Mesendoderm (in vitro differentiated cells): ENCODE results near the gene CDK5RAP2.

ENCODE experiments used
- DNase-seq: peaks from one replicate; pipeline ENCODE4 v3.0.0; 2013
- H2AK5ac ChIP-seq: 2 replicates; pipeline ENCODE4 v1.6.1; 2013; ENCODE audit warnings: low read length, inconsistent platforms
- H2BK120ac ChIP-seq: 2 replicates; pipeline ENCODE4 v1.6.1; 2013; ENCODE audit warnings: low read depth, mild to moderate bottlenecking, low read length, moderate library complexity, mixed read lengths
- H2BK15ac ChIP-seq: replicated peaks from 2 replicates; pipeline ENCODE4 v1.6.1; 2013; ENCODE audit warnings: low read depth, mild to moderate bottlenecking, moderate library complexity
- H2BK5ac ChIP-seq: 2 replicates; pipeline ENCODE4 v1.6.1; 2013; ENCODE audit warnings: low read length, inconsistent platforms
- H3K18ac ChIP-seq: 2 replicates; pipeline ENCODE4 v1.6.1; 2013; ENCODE audit warnings: mild to moderate bottlenecking, low read length, mixed read lengths
- H3K23ac ChIP-seq: one replicate; pipeline ENCODE4 v1.6.1; 2013; ENCODE audit warnings: low read length
- H3K27ac ChIP-seq: 2 replicates; pipeline ENCODE4 v1.5.1; 2013; ENCODE audit warnings: low read depth, mild to moderate bottlenecking, inconsistent platforms, low read length, moderate library complexity
- H3K27me3 ChIP-seq: 2 replicates; pipeline ENCODE4 v1.6.1; 2013; ENCODE audit warnings: low read length, control low read depth, mild to moderate bottlenecking, inconsistent platforms; ENCODE audit not compliant: insufficient read depth, poor library complexity
- H3K36me3 ChIP-seq: 2 replicates; pipeline ENCODE4 v1.6.1; 2013; ENCODE audit warnings: low read length, inconsistent platforms; ENCODE audit not compliant: control insufficient read depth, insufficient read depth
- H3K4ac ChIP-seq: one replicate; pipeline ENCODE4 v1.6.1; 2013; ENCODE audit warnings: low read depth, mild to moderate bottlenecking, low read length, moderate library complexity
- H3K4me1 ChIP-seq: 2 replicates; pipeline ENCODE4 v1.6.1; 2013; ENCODE audit warnings: low read depth, low read length, inconsistent platforms; ENCODE audit not compliant: control insufficient read depth
- H3K4me2 ChIP-seq: 2 replicates; pipeline ENCODE4 v1.6.1; 2013; ENCODE audit warnings: low read length
- H3K4me3 ChIP-seq: 2 replicates; pipeline ENCODE4 v1.5.1; 2013; ENCODE audit warnings: mild to moderate bottlenecking, low read length
- H3K56ac ChIP-seq: one replicate; pipeline ENCODE4 v1.6.1; 2013; ENCODE audit warnings: low read length
- H3K79me1 ChIP-seq: 2 replicates; pipeline ENCODE4 v1.6.1; 2013; ENCODE audit warnings: low read length, inconsistent platforms
- H3K79me2 ChIP-seq: 2 replicates; pipeline ENCODE4 v1.6.1; 2013; ENCODE audit warnings: mild to moderate bottlenecking, low read length; ENCODE audit not compliant: control insufficient read depth, insufficient read depth
- H3K9ac ChIP-seq: 2 replicates; pipeline ENCODE4 v1.6.1; 2013; ENCODE audit warnings: low read length, inconsistent platforms
- H4K5ac ChIP-seq: one replicate; pipeline ENCODE4 v1.6.1; 2013; ENCODE audit warnings: low read length
- H4K8ac ChIP-seq: one replicate; pipeline ENCODE4 v1.6.1; 2013; ENCODE audit warnings: low read depth, mild to moderate bottlenecking, control low read depth, low read length, moderate library complexity
- WGBS: extraction: QIAGEN DNeasy Blood & Tissue Kit; methylation state at CpG from one replicate; pipeline ENCODE4 v1.1.7; 2013; ENCODE audit warnings: low lambda C conversion rate, missing lambda C conversion rate; ENCODE audit not compliant: insufficient coverage; ENCODE audit errors: extremely low coverage; 5-methylcytosine and 5-hydroxymethylcytosine counted together

Gene CDK5RAP2

DNA sequence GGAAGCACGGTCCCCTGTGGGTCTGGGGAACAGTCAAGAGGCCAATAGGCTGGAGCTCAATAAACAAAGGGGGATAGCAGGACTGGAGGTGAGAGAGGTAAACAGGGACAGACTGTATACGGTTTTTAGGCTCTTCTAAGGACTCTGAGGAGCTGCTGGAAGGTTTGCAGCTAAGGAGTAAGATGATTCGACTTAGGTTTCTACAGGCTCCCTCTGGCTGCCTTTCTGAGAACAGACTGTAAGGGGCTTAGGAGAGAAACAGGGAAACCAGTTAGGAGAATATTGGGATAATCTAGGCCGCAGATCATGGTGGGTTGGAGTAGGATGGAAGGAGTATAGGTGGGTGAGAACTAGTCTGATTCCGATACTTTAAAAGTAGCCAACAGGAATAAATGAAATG lies 10.4 kb downstream of the CDK5RAP2 start:
- no peak overlapping the region for H2BK5ac ChIP-seq
- no peak overlapping the region for H2BK15ac ChIP-seq
- peaks cover 15% of the 10 kb centered on the region for H3K79me2 ChIP-seq
- no peaks in the 10 kb centered on the region for H3K4me1 ChIP-seq
- no peak overlapping the region for H3K4me3 ChIP-seq
- H2BK120ac ChIP-seq = no peak overlapping the region
- no peak overlapping the region for H3K56ac ChIP-seq
- peaks cover 11% of the 10 kb centered on the region for H3K36me3 ChIP-seq
- WGBS = no CpG with 5 or more reads among the region's 5 CpGs
- no peak overlapping the region for H3K4ac ChIP-seq
- H4K8ac ChIP-seq = no peak overlapping the region
- H3K27me3 ChIP-seq = no peaks in the 10 kb centered on the region
- H2AK5ac ChIP-seq = no peak overlapping the region
- no peak overlapping the region for H3K4me2 ChIP-seq
- H3K79me1 ChIP-seq = peaks cover 7% of the 10 kb centered on the region
- H3K18ac ChIP-seq = no peak overlapping the region
- H3K23ac ChIP-seq = no peak overlapping the region
- no peak for DNase-seq
- H3K9ac ChIP-seq = no peak overlapping the region
- no peak overlapping the region for H3K27ac ChIP-seq
- no peak overlapping the region for H4K5ac ChIP-seq

DNA sequence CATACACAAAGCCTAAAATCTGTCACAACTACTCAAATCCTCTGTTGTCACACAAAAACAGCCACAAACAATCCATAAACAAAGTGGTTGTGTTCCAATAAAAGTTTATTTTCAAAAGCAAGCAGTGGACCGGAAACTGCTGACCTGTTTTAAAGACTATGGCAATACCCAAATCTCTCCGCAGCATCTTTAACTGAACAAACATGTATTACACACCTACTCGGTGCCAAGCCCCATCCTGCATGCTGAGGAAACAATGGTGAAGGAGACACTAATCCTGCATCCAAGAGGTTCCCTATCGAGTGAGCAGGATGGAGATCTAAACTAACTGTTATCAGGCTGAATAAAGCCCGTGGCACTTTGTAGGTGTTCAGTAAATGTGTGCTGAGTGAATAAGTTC lies 11.2 kb downstream of the CDK5RAP2 start:
- H3K9ac ChIP-seq = no peak overlapping the region
- no peak overlapping the region for H3K18ac ChIP-seq
- H3K4me3 ChIP-seq = no peak overlapping the region
- no peak for DNase-seq
- H3K79me1 ChIP-seq = peaks cover 5% of the 10 kb centered on the region
- peaks cover 9% of the 10 kb centered on the region for H3K79me2 ChIP-seq
- no peaks in the 10 kb centered on the region for H3K27me3 ChIP-seq
- no peaks in the 10 kb centered on the region for H3K4me1 ChIP-seq
- no peak overlapping the region for H3K4ac ChIP-seq
- H3K23ac ChIP-seq = no peak overlapping the region
- H2BK120ac ChIP-seq = no peak overlapping the region
- H2BK15ac ChIP-seq = no peak overlapping the region
- no CpG with 5 or more reads among the region's 5 CpGs for WGBS
- H2AK5ac ChIP-seq = no peak overlapping the region
- no peak overlapping the region for H2BK5ac ChIP-seq
- no peak overlapping the region for H3K27ac ChIP-seq
- no peak overlapping the region for H4K5ac ChIP-seq
- no peak overlapping the region for H3K4me2 ChIP-seq
- H3K36me3 ChIP-seq = peaks cover 11% of the 10 kb centered on the region
- H3K56ac ChIP-seq = no peak overlapping the region
- H4K8ac ChIP-seq = no peak overlapping the region

DNA sequence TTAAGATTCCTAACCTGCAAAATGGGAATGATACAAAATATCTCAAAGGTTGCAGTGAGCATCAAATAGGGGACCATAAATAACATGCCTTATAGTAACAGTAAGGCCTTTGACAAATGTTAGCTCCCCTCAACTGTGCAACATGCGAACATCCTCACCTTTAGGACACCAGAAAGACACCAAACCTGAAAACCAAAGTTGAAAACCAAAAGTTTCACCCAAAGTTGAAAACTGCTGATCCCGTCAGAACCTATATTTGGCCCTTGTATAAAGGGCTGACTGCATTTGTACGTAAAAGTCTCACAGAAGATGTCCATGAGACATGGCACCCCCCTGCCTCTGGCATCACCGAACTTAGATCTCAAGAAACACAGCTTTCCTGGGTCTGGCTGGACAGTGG lies 12.1 kb downstream of the CDK5RAP2 start:
- Histone ChIP-seq H2BK15ac (no peak overlapping the region), H4K8ac (no peak overlapping the region), H3K4ac (no peak overlapping the region), H3K27ac (no peak overlapping the region), H3K9ac (no peak overlapping the region), H3K27me3 (no peaks in the 10 kb centered on the region), H3K56ac (no peak overlapping the region), H3K23ac (no peak overlapping the region), H2BK5ac (no peak overlapping the region), H2BK120ac (no peak overlapping the region), H3K36me3 (peaks cover 11% of the 10 kb centered on the region), H3K4me1 (no peaks in the 10 kb centered on the region), H3K18ac (no peak overlapping the region), H3K4me3 (no peak overlapping the region), H2AK5ac (no peak overlapping the region), H3K79me2 (peaks cover 9% of the 10 kb centered on the region), H4K5ac (no peak overlapping the region), H3K4me2 (no peak overlapping the region), H3K79me1 (peaks cover 9% of the 10 kb centered on the region)
- no CpG with 5 or more reads among the region's 4 CpGs for WGBS
- no peak for DNase-seq

DNA sequence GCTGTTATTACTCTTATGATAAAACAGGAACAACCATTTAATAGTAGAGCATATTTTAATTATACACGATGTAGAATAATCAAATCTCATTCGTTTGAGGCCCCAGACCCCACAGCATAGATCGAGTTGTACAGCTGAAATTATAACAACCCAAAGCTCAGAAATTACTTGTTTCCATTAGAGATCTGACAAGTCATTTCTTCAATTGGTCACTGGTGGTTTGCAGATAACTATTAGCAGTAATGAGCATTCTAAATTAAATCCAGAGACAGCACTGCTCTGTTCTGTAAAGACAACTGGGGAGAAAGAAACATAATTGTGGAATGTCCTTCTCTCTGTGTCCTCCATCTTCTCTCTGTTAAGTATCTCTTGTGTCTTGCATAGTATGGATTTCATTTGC lies 12.9 kb downstream of the CDK5RAP2 start:
- no peak overlapping the region for H3K18ac ChIP-seq
- H3K56ac ChIP-seq = no peak overlapping the region
- no peak overlapping the region for H2BK5ac ChIP-seq
- no peak overlapping the region for H4K8ac ChIP-seq
- no peak overlapping the region for H3K27ac ChIP-seq
- no peak overlapping the region for H2AK5ac ChIP-seq
- no peak overlapping the region for H3K23ac ChIP-seq
- H3K27me3 ChIP-seq = no peaks in the 10 kb centered on the region
- peaks cover 6% of the 10 kb centered on the region for H3K79me2 ChIP-seq
- DNase-seq = no peak
- H3K4me1 ChIP-seq = no peaks in the 10 kb centered on the region
- no peak overlapping the region for H2BK120ac ChIP-seq
- no peak overlapping the region for H3K4ac ChIP-seq
- peaks cover 11% of the 10 kb centered on the region for H3K36me3 ChIP-seq
- H3K79me1 ChIP-seq = peaks cover 6% of the 10 kb centered on the region
- H3K4me3 ChIP-seq = no peak overlapping the region
- no peak overlapping the region for H4K5ac ChIP-seq
- no peak overlapping the region for H2BK15ac ChIP-seq
- H3K4me2 ChIP-seq = no peak overlapping the region
- no CpG with 5 or more reads among the region's 3 CpGs for WGBS
- H3K9ac ChIP-seq = no peak overlapping the region

DNA sequence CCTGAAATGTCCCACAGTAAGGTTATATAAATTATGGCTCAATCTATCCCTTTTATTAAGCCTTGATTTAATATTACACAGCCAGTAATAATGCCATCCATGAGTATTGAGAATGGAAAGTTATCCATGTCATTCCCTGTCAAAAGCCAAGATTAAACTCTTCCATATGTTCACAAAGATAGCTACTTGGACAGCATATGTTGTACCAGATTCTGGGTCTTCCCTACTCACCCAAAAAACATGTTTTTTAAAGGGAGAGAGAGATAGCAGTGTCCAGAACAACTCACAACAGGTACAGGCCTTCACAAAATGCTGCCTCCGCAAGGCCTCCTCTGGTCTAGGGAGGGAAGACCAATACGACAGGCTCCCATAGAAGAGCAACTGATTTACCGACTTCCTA lies 15.4 kb downstream of the CDK5RAP2 start:
- H3K9ac ChIP-seq = no peak overlapping the region
- H2BK15ac ChIP-seq = no peak overlapping the region
- no peaks in the 10 kb centered on the region for H3K27me3 ChIP-seq
- H3K79me1 ChIP-seq = peaks cover 6% of the 10 kb centered on the region
- H4K8ac ChIP-seq = no peak overlapping the region
- DNase-seq = no peak
- H3K4ac ChIP-seq = no peak overlapping the region
- H3K23ac ChIP-seq = no peak overlapping the region
- no peak overlapping the region for H2AK5ac ChIP-seq
- H4K5ac ChIP-seq = no peak overlapping the region
- H3K4me3 ChIP-seq = no peak overlapping the region
- H3K36me3 ChIP-seq = peaks cover 8% of the 10 kb centered on the region
- no peaks in the 10 kb centered on the region for H3K4me1 ChIP-seq
- no peak overlapping the region for H3K4me2 ChIP-seq
- H3K56ac ChIP-seq = no peak overlapping the region
- H2BK120ac ChIP-seq = no peak overlapping the region
- H2BK5ac ChIP-seq = no peak overlapping the region
- no peak overlapping the region for H3K27ac ChIP-seq
- H3K18ac ChIP-seq = no peak overlapping the region
- WGBS = no CpG with 5 or more reads among the region's 3 CpGs
- peaks cover 7% of the 10 kb centered on the region for H3K79me2 ChIP-seq

DNA sequence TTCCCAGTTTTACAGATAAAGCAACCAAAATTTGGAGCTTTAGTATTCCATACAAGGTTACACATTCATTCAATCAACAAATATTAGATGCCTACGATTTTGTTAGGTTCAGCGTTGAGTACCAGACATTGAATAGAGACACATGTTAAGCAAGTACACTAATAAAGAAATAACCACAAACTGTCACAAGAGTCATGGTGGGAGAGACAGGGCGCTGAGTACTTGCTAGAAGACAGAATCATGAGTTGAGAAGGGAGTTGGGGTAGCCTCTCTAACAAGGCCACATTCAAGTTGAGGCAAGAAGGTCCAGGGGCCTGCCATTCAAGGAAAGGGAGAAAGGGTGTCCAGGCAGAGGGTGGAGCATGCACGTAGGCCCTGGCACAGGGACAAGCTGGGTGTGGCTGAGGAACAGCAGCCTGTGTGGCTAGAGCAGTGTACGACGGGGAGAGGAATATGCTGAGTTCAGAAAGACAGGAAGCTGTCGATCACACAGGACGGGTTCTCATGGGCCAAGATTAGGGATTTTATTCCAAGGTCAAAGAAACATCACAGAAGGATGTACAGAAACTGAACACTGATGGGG lies 17.0 kb downstream of the CDK5RAP2 start:
- Histone ChIP-seq H3K4me1 (no peaks in the 10 kb centered on the region), H2BK15ac (no peak overlapping the region), H3K4me2 (no peak overlapping the region), H3K9ac (no peak overlapping the region), H3K27ac (no peak overlapping the region), H3K18ac (no peak overlapping the region), H2BK120ac (no peak overlapping the region), H3K79me2 (peaks cover 8% of the 10 kb centered on the region), H3K23ac (no peak overlapping the region), H3K36me3 (peaks cover 2% of the 10 kb centered on the region), H3K4ac (no peak overlapping the region), H4K5ac (no peak overlapping the region), H3K79me1 (peaks cover 8% of the 10 kb centered on the region), H2BK5ac (no peak overlapping the region), H4K8ac (no peak overlapping the region), H3K4me3 (no peak overlapping the region), H3K27me3 (no peaks in the 10 kb centered on the region), H2AK5ac (no peak overlapping the region), H3K56ac (no peak overlapping the region)
- no CpG with 5 or more reads among the region's 8 CpGs for WGBS
- DNase-seq = no peak
